ENCODE data around the gene MTAP. TPM values are rescaled to one million over a fixed set of nuclear protein-coding genes. Genes with fewer than 3 reads are reported as not detected.

Gene MTAP
- total RNA-seq, 2 donors from 2014 or later = 10.9 to 25.1 TPM

GRCh38 chr9:21778304-21778703, 24.1 kb upstream of the MTAP start:
- TF ChIP-seq POLR2A (IDR thresholded peaks at IDR 0.05) = no peak
- no peak for TF ChIP-seq CTCF (IDR thresholded peaks at IDR 0.05)
- intact Hi-C loops (cut with DNase I) = no loop called here
- no peak for DNase-seq
- no peaks in the 10 kb centered on the region for H3K4me1 ChIP-seq
- H3K9me3 ChIP-seq = no peaks in the 10 kb centered on the region
- no peak overlapping the region for H3K27ac ChIP-seq
- no peaks in the 10 kb centered on the region for H3K27me3 ChIP-seq
- 31 to 39% methylated on average over 1 of the region's 1 CpG for WGBS, 2 donors
- H3K36me3 ChIP-seq (replicated peaks in 1 of 2; ENCODE audit: insufficient read depth in 1 of 2, low read depth in 2 of 2) = no peaks in the 10 kb centered on the region
- no peak for ATAC-seq
- H3K4me3 ChIP-seq = no peak overlapping the region

GRCh38 chr9:21779397-21779796, 23.0 kb upstream of the MTAP start:
- no peaks in the 10 kb centered on the region for H3K27me3 ChIP-seq
- H3K27ac ChIP-seq = no peak overlapping the region
- H3K4me3 ChIP-seq = no peak overlapping the region
- TF ChIP-seq POLR2A (IDR thresholded peaks at IDR 0.05) = no peak
- TF ChIP-seq CTCF (IDR thresholded peaks at IDR 0.05) = no peak
- intact Hi-C loops (cut with DNase I) = no loop called here
- no peaks in the 10 kb centered on the region for H3K4me1 ChIP-seq
- DNase-seq = no peak
- no peaks in the 10 kb centered on the region for H3K36me3 ChIP-seq (replicated peaks in 1 of 2; ENCODE audit: insufficient read depth in 1 of 2, low read depth in 2 of 2)
- no peaks in the 10 kb centered on the region for H3K9me3 ChIP-seq
- no peak for ATAC-seq
- 70 to 76% methylated on average over 2 of the region's 2 CpGs for WGBS, 2 donors

- Histone ChIP-seq H3K9me3 (no peaks in the 10 kb centered on the region), H3K4me3 (no peak overlapping the region), H3K36me3 (replicated peaks in 1 of 2; ENCODE audit: insufficient read depth in 1 of 2, low read depth in 2 of 2) (no peaks in the 10 kb centered on the region), H3K4me1 (no peaks in the 10 kb centered on the region), H3K27ac (no peak overlapping the region), H3K27me3 (no peaks in the 10 kb centered on the region)
- DNase-seq = no peak
- ATAC-seq = no peak
- intact Hi-C loops (cut with DNase I) = loop anchor here (10.0 kb wide), 1 partner anchor 457 kb away; no protein-coding TSS in a partner anchor
- 20 to 23% methylated on average over 2 of the region's 2 CpGs for WGBS, 2 donors
- TF ChIP-seq POLR2A (IDR thresholded peaks at IDR 0.05) (no peak), CTCF (IDR thresholded peaks at IDR 0.05) (no peak)
These were observed 20.8 kb upstream of the MTAP start for GRCh38 chr9:21781656-21782055.

GRCh38 chr9:21782205-21782604, 20.2 kb upstream of the MTAP start:
- intact Hi-C loops (cut with DNase I) = loop anchor here (10.0 kb wide), 1 partner anchor 457 kb away; no protein-coding TSS in a partner anchor
- no peak for ATAC-seq
- Histone ChIP-seq H3K27ac (no peak overlapping the region), H3K27me3 (no peaks in the 10 kb centered on the region), H3K4me1 (no peaks in the 10 kb centered on the region), H3K36me3 (replicated peaks in 1 of 2; ENCODE audit: insufficient read depth in 1 of 2, low read depth in 2 of 2) (no peaks in the 10 kb centered on the region), H3K9me3 (no peaks in the 10 kb centered on the region), H3K4me3 (no peak overlapping the region)
- 34 to 47% methylated on average over 2 of the region's 2 CpGs for WGBS, 2 donors
- no peak for DNase-seq
- TF ChIP-seq CTCF (IDR thresholded peaks at IDR 0.05) = no peak
- no peak for TF ChIP-seq POLR2A (IDR thresholded peaks at IDR 0.05)

- ATAC-seq (no peak), DNase-seq (no peak)
- Histone ChIP-seq H3K27me3 (no peaks in the 10 kb centered on the region), H3K4me3 (no peak overlapping the region), H3K36me3 (replicated peaks in 1 of 2; ENCODE audit: insufficient read depth in 1 of 2, low read depth in 2 of 2) (no peaks in the 10 kb centered on the region), H3K27ac (no peak overlapping the region), H3K4me1 (no peaks in the 10 kb centered on the region), H3K9me3 (no peaks in the 10 kb centered on the region)
- no peak for TF ChIP-seq CTCF (IDR thresholded peaks at IDR 0.05)
- no peak for TF ChIP-seq POLR2A (IDR thresholded peaks at IDR 0.05)
- WGBS, 2 donors = 39 to 44% methylated on average over 6 of the region's 6 CpGs
- intact Hi-C loops (cut with DNase I) = loop anchor here (5.0 to 10.0 kb wide), 2 partner anchors 321 to 464 kb away; no protein-coding TSS in a partner anchor
These were observed 13.7 kb upstream of the MTAP start for GRCh38 chr9:21788752-21789151.

Measured in body of pancreas (tissue), 4 donors.